ENCODE results near the gene SLC16A13.
"Not testable (repeated sequence)": the region's sequence is repeated elsewhere in the genome, so short reads cannot be mapped to it uniquely, and the experiment has no call there.

The SLC16A13 gene

DNA sequence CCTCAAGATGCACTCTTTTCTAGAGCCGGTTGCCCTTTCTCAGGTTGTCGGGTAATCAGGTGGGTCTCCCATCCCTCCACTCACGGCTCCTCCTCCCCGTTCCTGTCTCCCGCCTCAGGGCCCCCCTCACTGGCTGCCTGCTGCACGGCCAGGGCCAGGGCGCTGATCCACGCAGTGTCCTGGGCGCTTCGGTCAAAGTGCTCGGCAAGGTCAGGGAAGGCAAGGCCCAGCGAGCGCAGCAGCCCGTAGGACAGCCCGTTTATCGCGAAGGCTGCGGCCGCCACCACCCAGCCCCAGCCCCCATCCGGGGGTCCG, 7.3 kb downstream of the SLC16A13 start:
- Histone ChIP-seq H3K4me1 (peaks cover 44 to 80% (median 74%) of the 10 kb centered on the region in 10 experiments), H3K9ac (peak overlapping the region; percentile 61 to 82 (median 73)), H3K4me2 (peak overlapping the region; percentile 87 to 100 (median 98)), H3K36me3 (no peaks in the 10 kb centered on the region), H4K20me1 (peaks cover 0 to 18% (median 0%) of the 10 kb centered on the region in 11 experiments; a peak in 2 of 22 replicates), H3K27me3 (peaks cover 38 to 57% (median 48%) of the 10 kb centered on the region in 11 experiments), H3K27ac (peak overlapping the region in 9 of 11 experiments; percentile 46 to 80 (median 61); a peak in 15 of 22 replicates), H3K9me3 (replicated peaks in 1 of 11) (no peaks in the 10 kb centered on the region), H3K4me3 (peak overlapping the region; percentile 46 to 69 (median 60))
- no peak for TF ChIP-seq Cebpa-rat (IDR thresholded peaks at IDR 0.05)

GRCh38 chr17:7043497-7044198, 7.8 kb downstream of the SLC16A13 start, which contains the start of gene SLC16A11:
Gene SLC16A11, minus strand, starts transcription at chr17:7044092. Its CDS starts 579 bp downstream, at chr17:7043513.
- H4K20me1 ChIP-seq = peaks cover 0 to 15% (median 0%) of the 10 kb centered on the region in 11 experiments; a peak in 1 of 22 replicates
- H3K4me2 ChIP-seq = peak within 1 kb of the TSS; percentile 87 to 100 (median 98)
- peaks cover 44 to 74% (median 69%) of the 10 kb centered on the region in 10 experiments for H3K4me1 ChIP-seq
- no peaks in the 10 kb centered on the region for H3K9me3 ChIP-seq (replicated peaks in 1 of 11)
- H3K27ac ChIP-seq = peak within 1 kb of the TSS in 10 of 11 experiments; percentile 13 to 80 (median 60); a peak in 18 of 22 replicates
- H3K36me3 ChIP-seq = no peaks in the 10 kb centered on the region
- TF ChIP-seq Cebpa-rat (IDR thresholded peaks at IDR 0.05) = no peak
- H3K9ac ChIP-seq = peak within 1 kb of the TSS; percentile 61 to 82 (median 73)
- peaks cover 38 to 57% (median 48%) of the 10 kb centered on the region in 11 experiments for H3K27me3 ChIP-seq
- peak within 1 kb of the TSS; percentile 46 to 69 (median 60) for H3K4me3 ChIP-seq

DNA sequence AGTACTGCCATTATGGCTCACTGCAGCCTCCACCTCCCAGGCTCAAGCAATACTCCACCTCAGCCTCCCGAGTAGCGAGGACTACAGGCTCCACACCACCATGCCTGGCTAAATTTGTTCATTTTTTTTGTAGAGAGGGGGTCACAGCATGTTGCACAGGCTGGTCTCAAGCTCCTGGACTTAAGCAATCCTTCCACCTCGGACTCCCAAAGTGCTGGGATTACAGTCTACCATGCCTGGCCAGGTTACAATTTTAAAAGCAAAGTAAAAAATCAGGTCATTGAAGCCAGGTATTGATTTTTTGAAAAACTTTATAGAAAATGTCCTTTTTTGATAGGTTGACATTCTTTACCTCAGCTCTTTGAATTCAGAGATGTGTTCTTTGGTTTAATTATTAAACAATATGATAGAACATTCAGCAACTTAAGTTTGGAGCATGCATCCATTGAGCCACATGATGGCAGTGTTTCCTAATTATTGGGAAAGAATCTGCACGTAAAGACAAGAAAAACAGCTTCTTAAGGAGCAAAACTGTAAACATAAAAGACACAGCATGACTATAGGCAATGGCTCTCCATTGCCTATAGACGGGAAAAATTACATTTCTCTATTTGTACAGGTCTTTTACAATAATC, 9.8 kb downstream of the SLC16A13 start:
- Histone ChIP-seq H4K20me1 (peaks cover 0 to 15% (median 0%) of the 10 kb centered on the region in 11 experiments; a peak in 1 of 22 replicates), H3K27ac (no peak overlapping the region), H3K9me3 (replicated peaks in 1 of 11) (no peaks in the 10 kb centered on the region), H3K36me3 (no peaks in the 10 kb centered on the region), H3K9ac (peak overlapping the region in 1 of 11 experiments; percentile 37; a peak in 1 of 22 replicates), H3K4me3 (peak overlapping the region in 1 of 10 experiments; percentile 13; a peak in 1 of 20 replicates), H3K27me3 (peaks cover 38 to 57% (median 48%) of the 10 kb centered on the region in 11 experiments), H3K4me2 (peak overlapping the region; percentile 66 to 91 (median 79)), H3K4me1 (peaks cover 38 to 67% (median 54%) of the 10 kb centered on the region in 10 experiments)
- TF ChIP-seq Cebpa-rat (IDR thresholded peaks at IDR 0.05) = no peak

GRCh38 chr17:7046127-7046724, 10.4 kb downstream of the SLC16A13 start:
- H3K9me3 ChIP-seq (replicated peaks in 1 of 11) = no peaks in the 10 kb centered on the region
- H3K27ac ChIP-seq = no peak overlapping the region
- no peak for TF ChIP-seq Cebpa-rat (IDR thresholded peaks at IDR 0.05)
- H3K4me2 ChIP-seq = peak overlapping the region; percentile 66 to 91 (median 79)
- peaks cover 0 to 15% (median 0%) of the 10 kb centered on the region in 11 experiments; a peak in 1 of 22 replicates for H4K20me1 ChIP-seq
- peaks cover 36 to 55% (median 44%) of the 10 kb centered on the region in 11 experiments for H3K27me3 ChIP-seq
- peak overlapping the region in 5 of 10 experiments; percentile 9 to 39 (median 25); a peak in 4 of 20 replicates for H3K4me3 ChIP-seq
- peak overlapping the region in 3 of 11 experiments; percentile 16 to 37 (median 31); a peak in 5 of 22 replicates for H3K9ac ChIP-seq
- H3K36me3 ChIP-seq = no peaks in the 10 kb centered on the region
- H3K4me1 ChIP-seq = peaks cover 38 to 61% (median 52%) of the 10 kb centered on the region in 10 experiments

DNA sequence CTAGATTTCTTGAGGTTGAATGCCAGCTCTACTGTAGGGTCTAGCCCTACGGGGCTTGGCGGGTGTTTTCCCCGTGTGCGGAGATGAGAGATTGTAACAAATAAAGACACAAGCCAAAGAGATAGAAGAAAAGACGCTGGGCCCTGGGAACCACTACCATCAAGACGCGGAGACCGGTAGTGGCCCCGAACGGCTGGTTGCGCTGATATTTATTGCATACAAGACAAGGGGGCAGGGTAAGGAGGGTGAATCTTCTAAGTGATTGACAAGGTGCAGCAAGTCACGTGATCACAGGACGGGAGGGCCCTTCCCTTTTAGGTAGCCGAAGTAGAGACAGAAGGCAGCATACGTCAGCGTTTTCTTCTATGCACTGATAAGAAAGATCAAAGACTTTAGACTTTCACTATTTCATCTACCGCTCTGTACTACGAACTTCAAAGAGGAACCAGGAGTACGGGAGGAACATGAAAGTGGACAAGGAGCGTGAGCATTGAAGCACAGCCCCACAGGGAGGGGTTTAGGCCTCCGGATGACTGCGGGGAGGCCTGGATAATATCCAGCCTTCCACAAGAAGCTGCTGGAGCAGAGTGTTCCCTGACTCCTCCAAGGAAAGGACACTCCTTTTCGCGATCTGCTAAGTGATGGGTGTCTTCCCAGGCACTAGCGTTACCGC, 11.0 kb downstream of the SLC16A13 start:
- H3K27me3 ChIP-seq = peaks cover 30 to 49% (median 38%) of the 10 kb centered on the region in 11 experiments
- H3K4me3 ChIP-seq = peak overlapping the region in 4 of 10 experiments; percentile 9 to 39 (median 26); a peak in 3 of 20 replicates
- peak overlapping the region in 2 of 11 experiments; percentile 31 to 37; a peak in 4 of 22 replicates for H3K9ac ChIP-seq
- peak overlapping the region; percentile 66 to 91 (median 79) for H3K4me2 ChIP-seq
- not testable (repeated sequence) for H3K27ac ChIP-seq; H3K36me3 ChIP-seq; H3K9me3 ChIP-seq (replicated peaks in 1 of 11)
- peaks cover 38 to 54% (median 47%) of the 10 kb centered on the region in 10 experiments for H3K4me1 ChIP-seq
- peaks cover 0 to 11% (median 0%) of the 10 kb centered on the region in 11 experiments; a peak in 1 of 22 replicates for H4K20me1 ChIP-seq

DNA sequence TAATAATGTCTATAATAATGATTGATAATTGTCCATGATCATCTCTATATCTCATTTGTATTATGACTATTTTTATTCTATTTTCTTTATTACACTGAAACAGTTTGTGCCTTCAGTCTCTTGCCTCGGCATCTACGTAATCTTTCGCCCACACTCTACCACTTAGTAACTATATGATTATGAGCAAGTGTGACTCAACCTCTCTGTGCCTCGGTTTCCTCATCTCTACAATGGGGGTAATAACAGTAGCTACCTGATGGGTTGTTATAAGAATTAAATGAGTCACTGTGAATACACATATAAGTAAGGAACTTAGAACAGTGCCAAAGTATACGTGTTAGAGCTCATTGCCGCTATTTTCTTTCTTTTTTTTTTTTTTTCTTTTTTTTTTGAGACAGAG, 11.8 kb downstream of the SLC16A13 start:
- no peak for TF ChIP-seq Cebpa-rat (IDR thresholded peaks at IDR 0.05)
- peak overlapping the region in 9 of 11 experiments; percentile 66 to 91 (median 80); a peak in 12 of 22 replicates for H3K4me2 ChIP-seq
- no peak overlapping the region for H3K9ac ChIP-seq
- peaks cover 23 to 42% (median 31%) of the 10 kb centered on the region in 11 experiments for H3K27me3 ChIP-seq
- H3K27ac ChIP-seq = no peak overlapping the region
- no peaks in the 10 kb centered on the region for H3K9me3 ChIP-seq (replicated peaks in 1 of 11)
- H4K20me1 ChIP-seq = peaks cover 0 to 4% (median 0%) of the 10 kb centered on the region in 11 experiments; a peak in 1 of 22 replicates
- no peak overlapping the region for H3K4me3 ChIP-seq
- H3K36me3 ChIP-seq = no peaks in the 10 kb centered on the region
- peaks cover 32 to 49% (median 41%) of the 10 kb centered on the region in 10 experiments for H3K4me1 ChIP-seq

- Histone ChIP-seq H3K9ac (no peak overlapping the region), H3K4me2 (peak overlapping the region in 3 of 11 experiments; percentile 2 to 32 (median 7); a peak in 2 of 22 replicates), H3K9me3 (replicated peaks in 1 of 11) (no peaks in the 10 kb centered on the region), H3K27ac (no peak overlapping the region), H3K4me1 (peaks cover 18 to 35% (median 27%) of the 10 kb centered on the region in 10 experiments), H3K36me3 (no peaks in the 10 kb centered on the region), H3K27me3 (peaks cover 10 to 28% (median 17%) of the 10 kb centered on the region in 11 experiments; a peak in 17 of 22 replicates), H3K4me3 (no peak overlapping the region), H4K20me1 (no peaks in the 10 kb centered on the region; a peak in 1 of 22 replicates)
- TF ChIP-seq Cebpa-rat (IDR thresholded peaks at IDR 0.05) = no peak
Observed at GRCh38 chr17:7048968-7049367, 13.2 kb downstream of the SLC16A13 start.

- H3K4me1 ChIP-seq = peaks cover 15 to 34% (median 25%) of the 10 kb centered on the region in 10 experiments
- not testable (repeated sequence) for H3K9ac ChIP-seq; H3K4me2 ChIP-seq; H3K27ac ChIP-seq; H3K9me3 ChIP-seq (replicated peaks in 1 of 11); H3K36me3 ChIP-seq; H3K4me3 ChIP-seq; H4K20me1 ChIP-seq
- H3K27me3 ChIP-seq = peaks cover 7 to 18% (median 13%) of the 10 kb centered on the region in 11 experiments; a peak in 17 of 22 replicates
Observed at GRCh38 chr17:7050583-7050982, 14.8 kb downstream of the SLC16A13 start.
